ENCODE results near the gene CCDC85C. TPM values are rescaled to one million over a fixed set of nuclear protein-coding genes. Genes with fewer than 3 reads are reported as not detected.

Gene CCDC85C
- total RNA-seq, 1 experiment from 2014 or later: 33.2 TPM

DNA sequence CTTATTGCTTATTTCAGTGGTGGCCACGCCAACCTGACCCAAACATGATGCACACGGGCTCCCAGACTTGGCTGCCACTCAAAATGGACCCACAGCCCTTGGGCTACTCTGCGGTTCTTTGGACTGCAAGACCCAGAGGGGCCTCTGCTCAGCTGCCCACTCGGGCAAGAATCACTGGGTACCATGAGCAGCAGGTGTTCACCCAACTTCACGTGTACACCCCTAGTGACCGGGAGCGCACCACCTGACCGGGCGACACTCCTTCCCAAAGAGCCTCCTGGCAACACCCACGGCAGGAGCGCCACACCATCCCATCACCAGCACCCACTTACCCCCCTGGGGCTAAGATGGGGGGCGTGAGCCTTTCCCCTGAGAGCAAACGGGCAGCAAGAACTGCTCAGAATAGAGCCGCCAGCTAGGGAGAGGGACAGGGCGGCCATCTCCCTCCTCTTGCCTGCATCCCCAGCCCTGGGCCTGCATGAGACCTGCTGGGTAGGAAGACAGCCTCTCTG, 90.8 kb downstream of the CCDC85C start:
- H4K20me1 ChIP-seq (ENCODE audit: control insufficient read depth, insufficient read depth, insufficient read length): peaks cover 2% of the 10 kb centered on the region
- no peak overlapping the region for H3K27ac ChIP-seq (ENCODE audit: insufficient read length, low read depth, low read length)
- H3K27ac Mint-ChIP-seq: peak overlapping the region in 1 of 3 experiments; percentile 68; a peak in 1 of 7 replicates
- no peak overlapping the region for H4K91ac ChIP-seq (ENCODE audit: insufficient read length, low read depth, low read length)
- no peaks in the 10 kb centered on the region for H3K27me3 Mint-ChIP-seq (ENCODE audit: low read depth)
- H4K5ac ChIP-seq (ENCODE audit: insufficient read length, low read depth, low read length): no peak overlapping the region
- TF ChIP-seq, protein P1, sequence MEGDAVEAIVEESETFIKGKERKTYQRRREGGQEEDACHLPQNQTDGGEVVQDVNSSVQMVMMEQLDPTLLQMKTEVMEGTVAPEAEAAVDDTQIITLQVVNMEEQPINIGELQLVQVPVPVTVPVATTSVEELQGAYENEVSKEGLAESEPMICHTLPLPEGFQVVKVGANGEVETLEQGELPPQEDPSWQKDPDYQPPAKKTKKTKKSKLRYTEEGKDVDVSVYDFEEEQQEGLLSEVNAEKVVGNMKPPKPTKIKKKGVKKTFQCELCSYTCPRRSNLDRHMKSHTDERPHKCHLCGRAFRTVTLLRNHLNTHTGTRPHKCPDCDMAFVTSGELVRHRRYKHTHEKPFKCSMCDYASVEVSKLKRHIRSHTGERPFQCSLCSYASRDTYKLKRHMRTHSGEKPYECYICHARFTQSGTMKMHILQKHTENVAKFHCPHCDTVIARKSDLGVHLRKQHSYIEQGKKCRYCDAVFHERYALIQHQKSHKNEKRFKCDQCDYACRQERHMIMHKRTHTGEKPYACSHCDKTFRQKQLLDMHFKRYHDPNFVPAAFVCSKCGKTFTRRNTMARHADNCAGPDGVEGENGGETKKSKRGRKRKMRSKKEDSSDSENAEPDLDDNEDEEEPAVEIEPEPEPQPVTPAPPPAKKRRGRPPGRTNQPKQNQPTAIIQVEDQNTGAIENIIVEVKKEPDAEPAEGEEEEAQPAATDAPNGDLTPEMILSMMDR (conservative IDR thresholded peaks at IDR 0.05): no peak
- H3T11ph ChIP-seq (ENCODE audit: low read length): no peak overlapping the region
- peaks cover 4 to 12% of the 10 kb centered on the region in 2 experiments for H3K4me1 Mint-ChIP-seq
- no peak overlapping the region for H2AFZ ChIP-seq (ENCODE audit: low read length)
- no peak overlapping the region for H2BK5ac ChIP-seq (ENCODE audit: insufficient read length, low read length)
- H3K27me3 ChIP-seq (ENCODE audit: insufficient read depth, low read length): no peaks in the 10 kb centered on the region
- H3K36me3 Mint-ChIP-seq (ENCODE audit: insufficient read depth in 1 of 3, low read depth in 3 of 3): peaks cover 8 to 28% (median 18%) of the 10 kb centered on the region in 3 experiments; a peak in 6 of 7 replicates
- no peak overlapping the region for H2BK15ac ChIP-seq (ENCODE audit: low read depth, low read length)
- no peak overlapping the region for H3K56ac ChIP-seq (ENCODE audit: insufficient read length, low read depth, low read length)
- H2AK5ac ChIP-seq (ENCODE audit: insufficient read length, low read length): no peak overlapping the region
- H3K4me1 ChIP-seq (ENCODE audit: insufficient read depth, low read length): no peaks in the 10 kb centered on the region
- H3K23ac ChIP-seq (ENCODE audit: insufficient read length, low read depth, low read length): no peak overlapping the region
- DNase-seq: no peak
- no peak overlapping the region for H2BK12ac ChIP-seq (ENCODE audit: insufficient read length, low read depth, low read length)
- no peaks in the 10 kb centered on the region for H3K23me2 ChIP-seq (ENCODE audit: insufficient read length, low read depth, low read length, poor library complexity, severe bottlenecking)
- H3K4me3 Mint-ChIP-seq: no peak overlapping the region
- no peaks in the 10 kb centered on the region for H3K9me3 Mint-ChIP-seq
- WGBS (ENCODE audit: extremely low coverage, insufficient read length, low lambda C conversion rate): no CpG with 5 or more reads among the region's 15 CpGs
- no peak overlapping the region for H2BK120ac ChIP-seq (ENCODE audit: low read depth, low read length, poor library complexity, severe bottlenecking)
- H4K8ac ChIP-seq (replicated peaks; ENCODE audit: insufficient read length, low read depth, low read length): no peak overlapping the region
- no peak overlapping the region for H3K9ac ChIP-seq (ENCODE audit: extremely low read depth, insufficient read length, low read length)
- no peak overlapping the region for H3K14ac ChIP-seq (ENCODE audit: insufficient read depth, low read length)
- no peak overlapping the region for H3K4ac ChIP-seq (ENCODE audit: low read depth, low read length)
- no peaks in the 10 kb centered on the region for H3K79me1 ChIP-seq (ENCODE audit: insufficient read depth, low read depth, low read length, poor library complexity, severe bottlenecking)
- H3K4me2 ChIP-seq (ENCODE audit: insufficient read depth, insufficient read length, low read length): no peak overlapping the region
- H3K79me2 ChIP-seq (ENCODE audit: insufficient read depth, low read length): no peaks in the 10 kb centered on the region
- no peak overlapping the region for H2BK20ac ChIP-seq (ENCODE audit: low read depth, low read length, poor library complexity, severe bottlenecking)
- H3K18ac ChIP-seq (ENCODE audit: insufficient read length, low read depth, low read length): no peak overlapping the region
- no peaks in the 10 kb centered on the region for H3K9me3 ChIP-seq (ENCODE audit: control insufficient read depth, low read depth, low read length)
